A204.1 (cell line): ENCODE data around the gene EXOC7.

Experiments
- FAIRE-seq: peaks from 2 replicates; lab custom pipeline; 2012; peaks lifted over from hg19 to GRCh38; lab: Jason Lieb, UNC

Gene EXOC7

GRCh38 chr17:76103274-76104139 lies at the start of gene EXOC7:
EXOC7 (minus strand) TSS chr17:76103787; CDS start chr17:76103692, 95 bp downstream.
- FAIRE-seq, result no peak

GRCh38 chr17:76153202-76153601 lies 49.6 kb upstream of the EXOC7 start:
- no peak for FAIRE-seq

- FAIRE-seq, result no peak
Observed at GRCh38 chr17:76152591-76152990, 49.0 kb upstream of the EXOC7 start.

- FAIRE-seq, result no peak
Observed at GRCh38 chr17:76151896-76152454, 48.4 kb upstream of the EXOC7 start.

- FAIRE-seq, result no peak
Observed at GRCh38 chr17:76150712-76151622, 47.4 kb upstream of the EXOC7 start.

GRCh38 chr17:76149214-76149613 lies 45.6 kb upstream of the EXOC7 start:
- FAIRE-seq, result no peak

- no peak for FAIRE-seq
Observed at GRCh38 chr17:76148015-76148326, 44.4 kb upstream of the EXOC7 start.

GRCh38 chr17:76147211-76148014 lies 43.8 kb upstream of the EXOC7 start:
- FAIRE-seq, result peak; percentile 54

- FAIRE-seq, result no peak
Observed at GRCh38 chr17:76146053-76146851, 42.7 kb upstream of the EXOC7 start.

- FAIRE-seq, result no peak
Observed at GRCh38 chr17:76145231-76146052, 41.9 kb upstream of the EXOC7 start.

- no peak for FAIRE-seq
Observed at GRCh38 chr17:76142585-76143041, 39.0 kb upstream of the EXOC7 start.

GRCh38 chr17:76142039-76142584 lies 38.5 kb upstream of the EXOC7 start:
- no peak for FAIRE-seq

- no peak for FAIRE-seq
Observed at GRCh38 chr17:76141212-76142038, 37.8 kb upstream of the EXOC7 start, which contains the start of gene FOXJ1. FOXJ1 (minus strand) TSS chr17:76141245; CDS start chr17:76140395, 850 bp downstream.

GRCh38 chr17:76140661-76141211 lies 37.1 kb upstream of the EXOC7 start:
- FAIRE-seq, result no peak

- FAIRE-seq, result no peak
Observed at GRCh38 chr17:76139801-76140660, 36.4 kb upstream of the EXOC7 start.

- FAIRE-seq, result no peak
Observed at GRCh38 chr17:76138896-76139752, 35.5 kb upstream of the EXOC7 start.
